Retina (tissue), 1 donor: Measurements from ENCODE around the gene TGFB1I1.
"Not testable (repeated sequence)": the region's sequence is repeated elsewhere in the genome, so short reads cannot be mapped to it uniquely, and the experiment has no call there.

Source experiments
- DNase-seq: peaks from one replicate; pipeline ENCODE4 v3.0.0-alpha.2; 2016

TGFB1I1 gene

DNA sequence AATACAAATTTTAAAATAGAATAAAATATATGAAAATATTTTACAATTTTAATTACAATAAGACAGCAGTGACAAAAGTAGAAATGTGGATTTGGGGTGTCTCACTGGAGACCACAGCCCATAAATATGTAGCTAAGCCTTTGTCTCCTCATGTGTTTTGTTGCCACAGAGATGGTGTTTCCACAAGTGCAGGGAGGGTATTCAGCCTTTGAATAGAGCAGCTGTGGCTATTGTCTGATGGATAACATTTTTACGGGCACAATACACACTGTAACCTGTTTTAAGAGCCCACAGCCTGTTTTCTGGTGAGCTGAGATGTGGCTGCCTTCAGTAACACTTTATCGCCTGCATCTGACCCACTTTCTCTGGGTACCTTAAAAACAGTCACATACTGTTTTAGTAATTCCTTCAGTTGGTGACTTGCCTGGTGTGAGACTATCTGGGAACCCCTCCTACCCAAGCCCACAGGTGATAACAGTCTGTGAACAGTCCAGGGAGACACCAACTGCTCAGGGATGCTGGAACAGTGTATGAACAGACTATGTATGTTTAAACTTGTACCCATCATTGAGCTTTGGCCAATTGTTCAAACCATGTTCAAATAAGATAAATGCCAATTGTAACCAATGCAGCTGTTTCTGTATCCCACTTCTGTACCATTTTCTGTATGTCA is 47.9 kb downstream of the TGFB1I1 start:
- no peak for DNase-seq

DNA sequence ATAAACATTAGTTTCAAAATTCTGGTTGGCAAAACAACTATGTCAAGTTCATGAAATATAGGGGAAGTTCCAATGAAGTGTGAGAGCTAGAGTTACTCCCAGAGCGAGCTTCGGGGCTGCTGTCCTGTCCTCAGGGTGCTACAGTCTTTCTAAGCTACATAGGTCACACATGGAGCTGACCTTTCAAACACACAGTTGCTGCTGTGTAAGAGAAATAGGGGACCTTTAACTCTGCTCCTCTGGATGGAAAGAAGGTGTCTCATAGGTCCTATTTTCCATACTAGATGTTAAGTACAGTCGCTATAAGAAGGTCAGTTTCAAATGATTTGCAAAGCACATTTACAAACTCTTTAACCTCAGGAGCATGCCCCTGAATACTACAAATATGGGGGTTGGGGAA is 49.4 kb downstream of the TGFB1I1 start:
- no peak for DNase-seq

DNA sequence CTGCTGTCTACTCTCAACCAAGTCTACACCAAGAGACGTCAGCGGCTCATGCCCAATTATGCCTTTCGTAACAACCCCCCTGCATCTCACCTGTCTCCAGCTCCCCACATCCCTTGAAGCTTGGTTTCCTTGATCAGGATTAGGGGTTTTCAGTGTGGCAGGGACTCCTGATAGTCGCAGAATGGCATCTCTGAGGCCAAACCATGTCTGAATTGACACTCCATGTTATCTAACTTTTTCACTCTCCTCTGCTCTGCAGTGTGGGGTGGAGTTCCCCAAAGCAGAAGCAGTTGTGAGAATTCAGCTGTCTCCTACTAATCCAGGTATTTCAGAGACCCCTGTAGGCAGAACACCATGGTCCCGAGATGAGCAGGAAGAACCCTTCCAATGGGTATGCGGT is 50.1 kb downstream of the TGFB1I1 start:
- DNase-seq, result no peak

DNA sequence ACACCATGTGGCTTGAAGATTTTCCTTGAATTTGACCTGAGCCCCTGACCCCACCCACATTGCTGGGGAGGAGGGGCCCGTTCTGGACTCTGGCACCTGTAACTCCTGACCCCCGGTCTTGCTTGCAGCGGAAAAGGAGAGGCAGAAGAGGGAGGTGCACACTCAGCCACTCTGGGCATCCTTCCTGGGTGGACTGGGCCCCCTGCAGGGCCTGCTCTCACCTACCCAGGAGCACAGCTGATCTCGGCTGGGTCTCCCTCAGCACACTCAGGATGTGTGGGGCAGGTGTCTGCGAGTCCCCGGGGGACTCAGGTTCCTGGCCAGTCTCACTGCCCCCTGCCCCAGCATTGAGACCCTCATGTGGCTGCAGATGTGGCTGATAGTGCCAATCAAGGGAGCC is 51.8 kb downstream of the TGFB1I1 start:
- DNase-seq, result not testable (repeated sequence)

DNA sequence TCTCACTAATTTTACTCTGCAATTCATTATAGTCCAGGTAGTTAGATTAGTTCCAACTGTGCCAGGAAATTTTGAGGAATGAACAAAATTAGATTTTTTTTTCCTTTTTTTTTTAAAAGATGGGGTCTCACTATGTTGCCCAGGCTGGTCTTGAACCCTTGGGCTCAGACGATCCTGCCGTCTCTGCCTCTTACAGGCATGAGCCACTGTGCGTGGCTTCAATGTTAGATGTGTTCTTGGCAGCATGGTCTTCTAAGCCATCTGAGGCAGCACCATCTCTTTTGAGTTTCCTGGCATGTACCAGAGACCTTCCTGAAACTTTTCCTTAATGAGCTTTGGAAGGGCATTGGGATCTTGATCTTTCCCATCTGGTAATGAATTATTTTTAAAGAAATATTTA is 53.2 kb downstream of the TGFB1I1 start:
- DNase-seq, result no peak
